Natural killer cell treated with Interleukin-12 subunit alpha and Interleukin-12 subunit beta and Interleukin-15 and Interleukin-18, amount 100 ng/mL, for 72 hours (primary cell): ENCODE measurements around the gene ARFGEF3. TPM values are rescaled to one million over a fixed set of nuclear protein-coding genes. Genes with fewer than 3 reads are reported as not detected.

Source experiments
- ATAC-seq, 2 donors: fragments of 150-1000 bp; cut with Tn5 transposase in 1 of 2; sonication (Bioruptor Pico), chemical (Tn5 transposase) in 1 of 2; 2 replicates each; pipeline ENCODE4 v1.10.0; 2021
- DNase-seq: peaks from one replicate; pipeline ENCODE4 v3.0.0; 2022; ENCODE audit warnings: low spot score
- H3K27ac Mint-ChIP-seq, 2 donors: 1 replicate in 1 of 2; 2 replicates in 1 of 2; pipeline ENCODE4 v1.8.0; 2022; ENCODE audit warnings: mixed read lengths in 2 of 2, mild to moderate bottlenecking in 1 of 2, moderate library complexity in 1 of 2
- H3K27me3 Mint-ChIP-seq, 2 donors: 1 replicate in 1 of 2; 2 replicates in 1 of 2; pipeline ENCODE4 v1.8.0; 2022; ENCODE audit warnings: mixed read lengths in 2 of 2
- H3K36me3 Mint-ChIP-seq: one replicate; pipeline ENCODE4 v1.8.0; 2022; ENCODE audit warnings: mixed read lengths
- H3K4me1 Mint-ChIP-seq, 2 donors: 1 replicate in 1 of 2; 2 replicates in 1 of 2; pipeline ENCODE4 v1.8.0; 2022; ENCODE audit warnings: low read depth in 2 of 2, mixed read lengths in 2 of 2, mild to moderate bottlenecking in 1 of 2
- H3K4me3 Mint-ChIP-seq: one replicate; pipeline ENCODE4 v1.8.0; 2022; ENCODE audit warnings: mixed read lengths
- H3K9me3 Mint-ChIP-seq: 2 replicates; pipeline ENCODE4 v1.8.0; 2022; ENCODE audit warnings: mixed read lengths
- total RNA-seq, 2 donors: library from RNA; stranded (reverse); gene quantifications; one replicate each; pipeline ENCODE4 v1.2.3, GENCODE V29; 2022

Gene ARFGEF3
- total RNA-seq, 2 donors from 2014 or later, result 0.25 to 0.45 TPM

DNA sequence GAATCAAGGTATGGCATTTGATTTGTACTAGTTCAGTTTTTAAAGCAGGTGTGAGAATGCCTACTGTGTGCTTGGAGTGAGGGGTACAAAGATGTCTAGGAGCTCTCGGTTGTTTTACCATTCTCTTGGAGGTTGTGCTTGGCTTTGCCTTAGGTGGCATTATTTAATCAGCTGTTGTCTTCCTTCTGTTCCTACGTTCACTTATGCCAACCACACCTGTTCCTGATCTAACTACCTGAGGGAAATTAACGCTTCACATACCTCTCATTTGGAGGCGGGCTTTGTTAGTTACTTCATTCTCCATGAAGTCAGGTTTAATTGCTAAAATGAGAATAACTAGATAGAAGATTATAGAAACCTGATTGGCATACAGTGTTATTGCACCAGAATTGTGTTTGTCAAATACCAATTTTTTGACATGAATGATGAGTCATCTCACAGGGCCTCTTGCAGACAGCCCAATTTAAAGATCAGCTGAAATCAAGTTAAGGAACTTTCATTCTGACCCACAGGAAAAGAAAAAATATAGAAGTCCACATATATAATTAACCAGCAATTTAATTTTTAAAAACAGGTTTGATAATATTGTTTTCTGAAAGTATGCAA, 81.4 kb downstream of the ARFGEF3 start:
- Mint-ChIP-seq H3K4me1 (no peaks in the 10 kb centered on the region), H3K9me3 (no peaks in the 10 kb centered on the region), H3K27me3 (peaks cover 9 to 17% of the 10 kb centered on the region in 2 donors), H3K4me3 (no peak overlapping the region), H3K27ac (no peak overlapping the region), H3K36me3 (no peaks in the 10 kb centered on the region)
- ATAC-seq, result no peak
- DNase-seq, result no peak

DNA sequence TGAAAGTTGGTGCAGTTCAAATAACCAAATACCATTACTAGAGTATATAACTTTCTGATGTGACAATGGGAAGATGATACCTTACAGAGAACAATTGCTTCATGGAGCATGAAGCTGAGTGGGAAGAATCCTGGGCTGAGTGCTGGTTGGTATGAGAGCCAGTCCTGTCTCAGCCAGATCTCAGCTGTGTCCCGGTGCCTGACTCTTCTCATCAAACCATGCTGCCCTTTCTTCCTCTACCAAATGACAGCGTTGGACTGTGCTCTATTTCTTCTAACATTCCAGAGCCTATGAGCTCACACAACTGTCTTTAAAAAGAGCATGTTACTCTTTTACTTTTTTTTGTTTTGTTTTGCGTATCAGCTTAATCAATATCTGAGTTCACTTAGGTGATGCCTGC, 84.0 kb downstream of the ARFGEF3 start:
- Mint-ChIP-seq H3K36me3 (no peaks in the 10 kb centered on the region), H3K4me1 (no peaks in the 10 kb centered on the region), H3K27me3 (peaks cover 9 to 17% of the 10 kb centered on the region in 2 donors), H3K9me3 (no peaks in the 10 kb centered on the region), H3K4me3 (no peak overlapping the region), H3K27ac (no peak overlapping the region)
- no peak for DNase-seq
- no peak for ATAC-seq

DNA sequence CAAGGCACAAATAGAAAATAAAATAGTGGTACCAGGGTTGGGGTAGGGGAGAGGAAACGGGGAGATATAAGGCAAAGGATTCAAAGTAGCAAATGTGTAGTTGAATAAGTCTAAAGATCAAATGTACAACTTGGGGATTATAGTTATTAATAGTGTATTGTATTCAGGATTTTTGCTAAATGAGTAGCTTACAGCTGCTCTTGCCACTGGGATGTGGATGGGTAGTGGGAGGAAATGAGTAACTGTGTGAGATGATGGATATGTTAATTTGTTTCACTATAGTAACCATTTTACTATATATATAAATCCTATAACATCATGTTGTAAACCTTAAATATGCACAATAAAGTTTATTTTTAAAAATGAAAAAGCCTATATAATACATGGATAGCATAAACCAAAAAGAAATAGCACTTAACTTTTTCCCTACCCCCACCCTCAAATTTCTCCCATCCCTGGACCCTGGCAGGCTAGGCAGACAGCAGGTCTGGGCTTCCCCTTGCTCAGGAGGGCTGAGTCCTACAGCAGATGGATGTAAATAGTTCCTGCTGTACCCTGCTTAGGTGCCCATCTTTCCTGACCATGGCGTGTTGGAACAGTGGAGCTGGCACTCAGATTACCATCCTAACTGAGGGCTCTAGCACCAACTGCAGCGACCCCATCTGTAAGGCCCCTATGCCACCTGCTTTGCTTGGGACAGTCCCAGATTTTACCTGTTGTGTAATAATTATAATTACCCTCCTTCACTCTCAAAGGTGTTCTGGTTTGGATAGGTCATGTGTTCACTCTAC, 85.1 kb downstream of the ARFGEF3 start:
- Mint-ChIP-seq H3K27ac (no peak overlapping the region), H3K9me3 (no peaks in the 10 kb centered on the region)

DNA sequence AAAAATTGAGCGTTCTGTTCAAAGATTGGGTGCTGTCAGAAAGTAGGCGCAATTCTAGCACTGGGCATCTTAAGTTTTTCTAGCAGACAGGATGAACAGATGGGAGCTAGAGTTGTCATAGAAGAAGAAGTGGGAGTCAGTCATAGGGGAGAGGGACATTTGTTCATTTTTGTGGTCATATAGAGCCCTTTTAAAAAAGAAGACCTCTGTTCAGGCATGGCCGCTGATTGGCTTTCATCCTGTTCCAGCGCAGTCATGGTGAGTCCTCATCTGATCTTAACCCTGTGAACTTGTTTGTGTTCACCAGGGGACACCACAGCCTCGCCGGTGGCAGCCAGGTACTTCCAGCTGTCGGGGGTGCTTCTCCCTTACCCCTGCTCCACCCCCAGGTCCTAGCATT, 86.3 kb downstream of the ARFGEF3 start:
- H3K9me3 Mint-ChIP-seq, result no peaks in the 10 kb centered on the region
- H3K27ac Mint-ChIP-seq, result no peak overlapping the region
- H3K4me1 Mint-ChIP-seq, result no peaks in the 10 kb centered on the region
- ATAC-seq (no peak), DNase-seq (no peak)
- no peaks in the 10 kb centered on the region for H3K36me3 Mint-ChIP-seq
- H3K27me3 Mint-ChIP-seq, result peaks cover 8 to 12% of the 10 kb centered on the region in 2 donors
- no peak overlapping the region for H3K4me3 Mint-ChIP-seq

More for the DNA sequence above, 85.1 kb downstream of the ARFGEF3 start:
- no peaks in the 10 kb centered on the region for H3K4me1 Mint-ChIP-seq
- ATAC-seq (no peak), DNase-seq (no peak)
- no peak overlapping the region for H3K4me3 Mint-ChIP-seq
- no peaks in the 10 kb centered on the region for H3K36me3 Mint-ChIP-seq
- peaks cover 11 to 15% of the 10 kb centered on the region in 2 donors for H3K27me3 Mint-ChIP-seq

DNA sequence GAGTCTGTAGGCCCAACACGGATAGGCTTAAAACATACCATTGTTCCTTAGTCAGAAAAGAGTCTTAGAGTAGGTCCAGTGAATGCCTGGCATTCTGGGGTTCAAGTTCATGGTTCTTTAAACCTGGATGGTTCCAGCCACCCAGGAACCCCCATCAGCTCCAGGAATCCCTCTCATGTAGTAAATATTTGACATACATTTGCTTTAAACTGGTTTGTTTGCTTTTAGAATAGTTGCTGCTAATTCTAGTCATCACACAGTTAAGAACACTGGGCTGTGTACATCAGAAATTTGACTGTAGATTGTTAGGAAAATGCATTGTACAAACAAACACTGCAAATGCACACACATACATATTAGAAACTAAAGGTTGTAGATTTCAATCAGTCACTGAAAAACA, 87.1 kb downstream of the ARFGEF3 start:
- Mint-ChIP-seq H3K36me3 (no peaks in the 10 kb centered on the region), H3K4me1 (no peaks in the 10 kb centered on the region), H3K4me3 (no peak overlapping the region), H3K9me3 (no peaks in the 10 kb centered on the region), H3K27ac (no peak overlapping the region), H3K27me3 (peaks cover 7 to 9% of the 10 kb centered on the region in 2 donors)
- DNase-seq, result no peak
- ATAC-seq, result no peak

DNA sequence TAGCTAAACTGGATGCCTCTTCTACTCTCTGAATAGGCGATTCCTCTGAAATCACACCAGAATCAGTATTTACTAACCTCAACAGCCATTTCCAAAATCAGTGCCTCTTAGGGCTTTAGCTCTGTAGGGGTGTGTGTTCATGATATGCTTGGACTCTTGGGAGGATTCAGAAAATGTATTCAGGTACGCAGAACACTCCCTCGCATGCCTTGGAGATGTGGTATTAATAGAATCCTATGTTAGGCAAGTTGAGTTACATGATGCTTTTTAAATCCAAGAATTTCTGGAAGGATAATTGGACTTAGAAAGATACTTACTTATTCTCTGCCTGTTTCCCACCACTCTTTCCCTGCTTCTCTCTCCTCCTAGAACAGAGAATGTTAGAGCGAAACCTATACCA, 88.3 kb downstream of the ARFGEF3 start:
- no peaks in the 10 kb centered on the region for H3K4me1 Mint-ChIP-seq
- no peaks in the 10 kb centered on the region for H3K9me3 Mint-ChIP-seq
- ATAC-seq (no peak), DNase-seq (no peak)
- no peak overlapping the region for H3K4me3 Mint-ChIP-seq
- peaks cover 7 to 10% of the 10 kb centered on the region in 2 donors for H3K27me3 Mint-ChIP-seq
- no peak overlapping the region for H3K27ac Mint-ChIP-seq
- no peaks in the 10 kb centered on the region for H3K36me3 Mint-ChIP-seq

DNA sequence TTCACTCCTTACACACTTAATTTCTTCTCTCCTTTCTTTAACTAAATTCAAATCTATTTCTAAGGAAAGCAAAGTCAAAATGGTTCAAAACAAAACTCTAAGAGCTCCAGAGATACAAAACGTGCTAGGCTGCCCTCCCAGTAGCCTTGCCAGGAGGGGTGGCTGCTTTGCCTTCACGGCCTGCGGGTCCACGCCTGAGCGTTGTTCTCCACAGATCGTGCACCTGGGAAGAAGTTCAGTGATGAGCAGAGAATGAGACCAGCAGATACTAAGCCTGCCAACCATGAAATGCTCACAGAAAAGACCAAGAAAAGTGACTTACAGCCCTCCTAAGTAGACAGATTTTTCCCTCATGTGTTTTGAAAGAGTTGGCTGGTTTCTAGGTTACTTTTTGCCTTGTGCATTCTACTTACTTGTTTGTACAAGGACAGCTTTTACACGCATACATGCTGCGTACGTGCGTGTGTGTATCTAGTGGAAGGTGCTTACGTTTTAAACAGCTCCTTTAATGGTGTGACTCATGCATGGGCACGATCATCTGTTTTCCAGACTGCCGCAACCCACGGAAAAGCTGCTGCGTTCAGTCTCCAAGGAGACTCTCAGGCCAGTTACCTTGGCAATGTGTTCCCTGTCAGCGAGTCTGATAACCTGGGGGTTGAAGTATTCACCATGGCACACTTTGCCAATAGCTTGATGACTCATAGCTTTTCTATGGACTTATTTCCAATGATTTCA, 88.9 kb downstream of the ARFGEF3 start:
- no peak overlapping the region for H3K4me3 Mint-ChIP-seq

DNA sequence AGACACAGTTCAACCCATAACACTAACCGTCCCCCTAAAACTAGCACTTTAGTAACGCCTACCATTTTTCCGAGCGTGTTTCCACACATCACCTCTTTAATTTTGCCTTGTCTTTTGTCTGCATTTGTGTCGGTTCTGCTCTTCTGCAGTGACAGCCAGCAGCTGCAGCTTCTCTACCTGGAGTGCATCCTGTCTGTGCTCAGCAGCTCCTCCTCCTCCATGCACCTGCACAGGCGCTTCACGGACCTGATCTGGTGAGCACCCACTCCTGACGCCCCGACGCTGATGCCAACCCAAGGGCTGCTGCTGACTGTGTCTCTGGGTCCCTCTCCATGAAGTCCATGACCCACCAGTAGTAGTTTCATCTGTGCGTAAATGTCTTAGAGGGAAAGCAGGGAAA, 92.0 kb downstream of the ARFGEF3 start:
- H3K4me1 Mint-ChIP-seq, result no peaks in the 10 kb centered on the region
- peaks cover 13 to 26% of the 10 kb centered on the region in 2 donors for H3K27me3 Mint-ChIP-seq
- no peak for DNase-seq

More for the DNA sequence above, 88.9 kb downstream of the ARFGEF3 start:
- peaks cover 7 to 11% of the 10 kb centered on the region in 2 donors for H3K27me3 Mint-ChIP-seq
- H3K9me3 Mint-ChIP-seq, result no peaks in the 10 kb centered on the region
- DNase-seq (no peak), ATAC-seq (no peak)
- H3K27ac Mint-ChIP-seq, result no peak overlapping the region
- no peaks in the 10 kb centered on the region for H3K36me3 Mint-ChIP-seq
- H3K4me1 Mint-ChIP-seq, result no peaks in the 10 kb centered on the region

DNA sequence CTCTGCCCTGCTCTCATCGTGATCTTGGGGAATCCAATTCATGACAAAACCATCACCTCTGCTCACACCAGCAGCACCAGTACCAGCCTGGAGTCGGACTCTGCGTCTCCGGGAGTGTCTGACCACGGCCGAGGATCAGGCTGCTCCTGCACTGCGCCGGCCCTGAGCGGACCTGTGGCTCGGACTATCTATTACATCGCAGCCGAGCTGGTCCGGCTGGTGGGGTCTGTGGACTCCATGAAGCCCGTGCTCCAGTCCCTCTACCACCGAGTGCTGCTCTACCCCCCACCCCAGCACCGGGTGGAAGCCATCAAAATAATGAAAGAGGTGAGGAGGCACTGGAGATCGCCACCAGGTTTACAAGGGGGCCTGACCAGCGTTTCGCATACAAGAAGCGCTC, 93.7 kb downstream of the ARFGEF3 start:
- no peaks in the 10 kb centered on the region for H3K4me1 Mint-ChIP-seq
- DNase-seq, result no peak
- no peak for ATAC-seq
- H3K27ac Mint-ChIP-seq, result no peak overlapping the region
- H3K36me3 Mint-ChIP-seq, result no peaks in the 10 kb centered on the region
- H3K9me3 Mint-ChIP-seq, result no peaks in the 10 kb centered on the region
- peaks cover 20 to 31% of the 10 kb centered on the region in 2 donors for H3K27me3 Mint-ChIP-seq
- H3K4me3 Mint-ChIP-seq, result no peak overlapping the region

More for the DNA sequence above, 92.0 kb downstream of the ARFGEF3 start:
- Mint-ChIP-seq H3K36me3 (no peaks in the 10 kb centered on the region), H3K27ac (no peak overlapping the region), H3K4me3 (no peak overlapping the region), H3K9me3 (no peaks in the 10 kb centered on the region)
- no peak for ATAC-seq

DNA sequence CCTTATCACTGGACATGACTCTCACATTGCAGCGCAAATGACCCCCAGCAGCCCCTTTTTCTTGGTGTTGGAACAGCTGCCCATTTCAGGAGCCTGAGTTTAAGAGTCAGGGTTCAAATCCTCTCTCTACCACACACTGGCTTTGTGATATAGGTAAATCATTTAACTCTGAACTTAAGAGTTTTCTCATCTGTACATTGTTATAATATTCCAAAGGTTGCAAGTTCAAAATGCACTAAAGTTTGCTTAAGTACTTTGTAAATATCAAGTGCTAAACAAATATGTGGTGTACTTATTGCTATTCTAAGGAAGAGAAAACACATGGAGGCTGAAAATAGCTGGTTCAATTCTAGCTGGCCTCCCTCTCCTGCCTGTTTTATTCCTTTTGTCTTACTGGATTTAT, 95.9 kb downstream of the ARFGEF3 start:
- Mint-ChIP-seq H3K36me3 (no peaks in the 10 kb centered on the region), H3K4me1 (no peaks in the 10 kb centered on the region), H3K9me3 (no peaks in the 10 kb centered on the region), H3K27ac (no peak overlapping the region), H3K4me3 (no peak overlapping the region), H3K27me3 (peaks cover 18 to 26% of the 10 kb centered on the region in 2 donors)
- ATAC-seq (no peak), DNase-seq (no peak)

DNA sequence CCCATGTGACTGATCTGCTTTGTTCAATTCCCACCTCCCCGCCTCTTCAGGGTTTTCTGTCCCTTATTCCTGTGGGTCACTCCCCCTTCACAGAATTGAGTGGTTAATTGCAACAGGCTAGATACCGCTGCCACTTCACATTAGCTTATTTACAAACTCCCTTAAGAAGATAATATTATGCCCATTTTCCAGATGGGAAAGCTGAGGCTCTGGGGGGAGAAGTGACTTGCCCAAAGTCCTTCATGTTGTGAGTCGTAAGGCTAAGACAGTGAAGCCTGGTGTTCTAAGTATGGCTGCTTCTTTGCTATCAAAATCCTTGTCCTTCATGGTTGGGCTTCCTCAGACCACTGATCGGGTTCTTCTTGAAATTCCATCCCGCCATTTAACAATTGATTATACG, 96.5 kb downstream of the ARFGEF3 start:
- no peak for ATAC-seq
- H3K27ac Mint-ChIP-seq, result no peak overlapping the region
- no peaks in the 10 kb centered on the region for H3K36me3 Mint-ChIP-seq

DNA sequence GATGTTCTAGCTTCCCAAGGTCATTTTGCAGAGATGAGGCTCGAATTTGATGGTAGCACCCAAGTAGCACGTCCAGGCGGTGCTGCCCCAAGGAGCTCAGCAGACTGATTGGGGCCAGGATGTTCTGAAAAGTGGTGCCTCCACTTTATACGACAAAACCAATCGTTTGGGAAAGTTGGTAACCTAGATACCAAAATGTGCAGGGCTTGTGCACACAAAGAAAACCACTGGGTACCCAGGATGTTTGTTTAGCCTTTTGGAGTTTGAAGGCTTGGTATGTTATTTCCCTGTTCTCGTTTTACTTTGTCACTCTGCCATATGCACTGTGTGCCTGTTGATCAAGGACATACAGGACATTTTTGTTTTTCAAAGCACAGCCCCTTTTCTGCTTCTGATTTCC, 97.3 kb downstream of the ARFGEF3 start:
- Mint-ChIP-seq H3K4me1 (no peaks in the 10 kb centered on the region), H3K4me3 (no peak overlapping the region), H3K27ac (no peak overlapping the region), H3K9me3 (no peaks in the 10 kb centered on the region), H3K36me3 (no peaks in the 10 kb centered on the region), H3K27me3 (peaks cover 13 to 26% of the 10 kb centered on the region in 2 donors)
- ATAC-seq, result no peak
- no peak for DNase-seq

More for the DNA sequence above, 96.5 kb downstream of the ARFGEF3 start:
- Mint-ChIP-seq H3K4me3 (no peak overlapping the region), H3K27me3 (peaks cover 18 to 26% of the 10 kb centered on the region in 2 donors), H3K9me3 (no peaks in the 10 kb centered on the region), H3K4me1 (no peaks in the 10 kb centered on the region)
- DNase-seq, result no peak

DNA sequence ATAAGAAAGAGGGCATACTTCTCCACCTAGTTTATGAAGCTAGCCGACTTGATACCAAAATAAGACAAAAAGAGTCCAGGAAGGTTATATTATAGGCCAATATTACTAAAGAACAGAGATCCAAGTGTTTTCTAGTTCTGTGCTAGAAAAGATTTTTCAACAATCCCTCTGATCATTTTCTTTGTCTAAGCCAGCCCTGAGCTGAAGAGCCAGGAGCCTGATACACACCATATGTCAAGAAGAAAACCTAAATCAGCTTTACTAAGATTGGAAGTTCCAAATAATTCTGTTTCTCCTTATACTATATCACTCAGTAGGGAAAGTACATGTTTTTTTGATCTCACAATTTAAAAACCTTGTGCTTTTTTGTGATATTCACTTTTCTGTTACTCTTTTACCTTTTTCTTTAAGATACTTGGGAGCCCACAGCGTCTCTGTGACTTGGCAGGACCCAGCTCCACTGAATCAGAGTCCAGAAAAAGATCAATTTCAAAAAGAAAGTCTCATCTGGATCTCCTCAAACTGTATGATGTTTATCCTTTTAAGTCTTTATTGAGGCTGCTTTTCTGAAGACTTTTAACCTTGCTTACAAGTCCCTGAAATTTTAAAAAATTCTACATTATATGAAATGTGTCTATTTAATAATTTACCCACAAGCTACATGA, 99.5 kb downstream of the ARFGEF3 start:
- Mint-ChIP-seq H3K36me3 (no peaks in the 10 kb centered on the region), H3K27me3 (peaks cover 10 to 42% of the 10 kb centered on the region in 2 donors), H3K9me3 (no peaks in the 10 kb centered on the region), H3K27ac (no peak overlapping the region), H3K4me1 (no peaks in the 10 kb centered on the region), H3K4me3 (no peak overlapping the region)
- DNase-seq (no peak), ATAC-seq (no peak)
